A549 treated with CORT108297 at 1 μM for 4 hours (cell line): ENCODE results near the gene WIPF3. TPM values are rescaled to one million over a fixed set of nuclear protein-coding genes. Genes with fewer than 3 reads are reported as not detected.

Experiments used
- total RNA-seq: library from RNA; stranded (reverse); fragments of 200-300 nt; extraction: Qiagen RNA extraction; gene quantifications from 5 replicates; pipeline ENCODE4 v1.2.3, GENCODE V29; 2022

The WIPF3 gene, protein sequence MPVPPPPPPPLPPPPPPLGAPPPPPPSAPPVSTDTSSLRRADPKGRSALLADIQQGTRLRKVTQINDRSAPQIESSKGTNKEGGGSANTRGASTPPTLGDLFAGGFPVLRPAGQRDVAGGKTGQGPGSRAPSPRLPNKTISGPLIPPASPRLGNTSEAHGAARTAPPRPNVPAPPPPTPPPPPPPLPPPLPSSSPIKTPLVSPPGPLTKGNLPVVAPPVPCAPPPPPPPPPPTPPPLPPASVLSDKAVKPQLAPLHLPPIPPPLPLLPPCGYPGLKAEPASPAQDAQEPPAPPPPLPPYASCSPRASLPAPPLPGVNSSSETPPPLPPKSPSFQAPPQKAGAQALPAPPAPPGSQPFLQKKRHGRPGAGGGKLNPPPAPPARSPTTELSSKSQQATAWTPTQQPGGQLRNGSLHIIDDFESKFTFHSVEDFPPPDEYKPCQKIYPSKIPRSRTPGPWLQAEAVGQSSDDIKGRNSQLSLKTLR
- total RNA-seq: 0.45 to 0.55 TPM (median 0.52 TPM) in 5 replicates

DNA sequence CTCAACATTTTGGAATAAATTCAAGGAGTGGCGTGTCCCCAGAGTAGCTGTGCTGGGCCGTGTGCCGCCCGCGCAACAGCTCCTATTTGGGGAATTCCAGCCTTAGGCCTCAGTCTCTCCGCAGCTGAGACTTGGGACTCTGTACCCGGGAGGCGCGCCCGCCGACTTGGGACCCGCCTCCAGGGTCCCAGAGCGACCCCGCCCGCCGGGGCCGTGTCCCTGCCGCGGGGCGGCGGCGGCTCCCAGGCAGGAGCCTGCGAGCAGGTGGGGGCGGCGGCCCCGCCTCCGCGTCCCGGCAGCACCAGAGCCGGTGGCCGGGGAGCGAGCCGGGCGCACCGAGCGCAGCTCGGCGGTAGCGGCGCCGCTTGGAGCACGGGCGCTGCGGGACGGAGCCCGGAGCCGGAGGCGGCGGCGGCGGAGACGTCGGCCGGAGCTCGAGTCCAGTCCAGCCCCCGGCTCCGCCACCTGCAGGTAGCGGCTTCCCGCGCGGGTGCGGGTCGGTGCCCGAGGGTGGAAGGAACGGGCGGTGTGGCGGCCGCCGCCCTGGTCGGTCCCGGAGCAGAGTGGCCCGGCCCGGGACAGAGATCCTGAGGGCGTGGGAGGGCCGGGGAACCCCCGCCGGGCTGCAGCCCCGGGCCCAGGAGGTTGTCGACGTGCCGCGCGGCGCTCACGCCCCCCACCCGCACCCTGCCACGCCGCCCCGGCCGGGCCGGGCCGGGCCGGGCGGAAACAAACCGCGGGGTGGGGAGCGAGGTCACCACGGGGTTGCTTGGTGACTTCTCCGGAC lies at the start of gene WIPF3:
Gene WIPF3, plus strand, starts transcription at position 301 of the 787 bp plus-strand sequence. CDS start 28,217 bp downstream, outside the sequence.

Other genes with a start within 250 kb of the WIPF3 start
- 1.1 to 2.6 TPM (median 2.2 TPM) in 5 replicates for gene PRR15, start 242.7 kb upstream of the WIPF3 start, total RNA-seq
- 50.4 to 66.4 TPM (median 61.2 TPM) in 5 replicates for gene SCRN1, start 183.3 kb downstream of the WIPF3 start, total RNA-seq
- 6.6 to 9.6 TPM (median 9.3 TPM) in 5 replicates for gene FKBP14, start 220.2 kb downstream of the WIPF3 start, total RNA-seq
- 5.4 to 6.3 TPM (median 5.7 TPM) in 5 replicates for gene PLEKHA8, start 221.9 kb downstream of the WIPF3 start, total RNA-seq